GM13977 (cell line): ENCODE data around the gene FIG4.

Experiments used
- DNase-seq: peaks from one replicate; pipeline ENCODE4 v3.0.0; 2012; ENCODE audit warnings: low spot score
- in situ Hi-C: fragments of 300-500 bp; cut with MboI; formaldehyde crosslinking; loops from one replicate; pipeline ENCODE4 v1.12.0; 2022; ENCODE audit warnings: low sequenced_read_pairs, low pct_unique_long_range_greater_than_20kb, mixed read lengths, inconsistent platforms; ENCODE audit not compliant: unreplicated experiment
- TF ChIP-seq, protein P1 (sequence below): IDR thresholded peaks from 2 replicates; pipeline ENCODE4 v1.5.1; 2012; ENCODE audit warnings: mild to moderate bottlenecking, control low read depth; ENCODE audit not compliant: insufficient read depth; ENCODE audit errors: extremely low read depth, missing control alignments

The FIG4 gene

DNA sequence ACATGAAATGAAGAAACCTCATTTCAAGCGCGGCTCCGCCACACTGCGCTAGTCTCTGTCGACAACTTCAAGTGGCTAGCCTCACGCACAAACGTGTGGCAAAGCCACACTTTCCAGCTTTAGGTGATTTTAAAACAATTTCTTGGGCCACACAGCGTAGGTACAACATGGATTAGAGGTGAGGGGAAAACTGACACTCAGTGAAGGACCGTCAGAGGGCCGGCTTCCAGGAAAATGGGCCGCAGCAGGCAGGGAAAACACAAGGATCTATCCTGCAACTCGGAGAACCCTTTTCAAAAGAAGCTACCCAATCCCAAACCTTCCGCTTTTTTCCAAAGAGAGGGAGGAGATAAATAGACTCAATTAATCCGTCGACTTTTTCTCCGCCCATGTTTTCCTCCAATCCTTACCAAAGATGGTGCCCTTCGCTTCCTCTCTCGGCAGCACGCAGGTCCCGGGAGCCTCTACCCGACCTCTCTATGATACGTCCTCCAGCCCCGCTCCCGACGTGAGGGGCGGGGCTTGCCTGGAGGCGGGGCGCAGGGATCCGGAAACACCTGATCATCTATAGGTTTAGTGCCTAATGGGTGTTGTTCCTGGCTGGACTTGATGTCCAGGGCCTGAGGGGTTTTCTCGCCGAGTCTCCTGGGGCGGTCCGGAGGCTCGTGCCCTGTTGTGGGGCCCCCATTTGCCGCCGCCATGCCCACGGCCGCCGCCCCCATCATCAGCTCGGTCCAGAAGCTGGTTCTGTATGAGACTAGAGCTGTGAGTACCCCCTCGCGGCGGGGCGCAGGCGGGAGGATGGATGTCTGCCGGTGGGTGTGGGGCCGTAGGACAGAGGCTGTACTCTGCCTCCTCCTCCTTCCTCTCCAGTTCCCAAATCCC, at the start of gene FIG4, which contains the start of gene AK9:
TSS of gene FIG4 (plus strand) at position 560 of the 885 bp plus-strand sequence. CDS start at position 700, 140 bp downstream.
TSS of gene AK9 (minus strand) at position 466 of the 885 bp plus-strand sequence. CDS start 15,457 bp downstream, outside the sequence.
- in situ Hi-C loops = loop anchor here (25.0 kb wide), 1 partner anchor 179 kb away; no protein-coding TSS in a partner anchor

DNA sequence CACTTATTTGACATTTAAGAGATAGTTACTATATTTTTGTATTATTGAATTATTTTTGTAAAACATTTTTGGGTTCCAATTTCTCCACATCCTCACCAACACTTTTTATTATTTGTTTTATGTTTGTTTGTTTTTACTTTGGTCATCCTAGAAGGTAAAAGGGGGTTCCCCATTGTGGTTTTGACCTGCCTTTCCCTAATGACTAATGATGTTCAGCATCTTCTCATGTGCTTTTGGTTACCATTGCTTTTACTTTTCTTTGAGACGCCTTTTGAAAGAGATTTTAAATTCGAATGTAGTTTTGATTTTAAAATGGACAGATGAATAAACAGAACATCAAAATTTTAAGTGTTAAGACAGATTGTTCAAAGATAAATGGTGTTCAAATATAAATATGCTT, 47.0 kb upstream of the FIG4 start:
- in situ Hi-C loops = no loop called here
- TF ChIP-seq, protein P1, sequence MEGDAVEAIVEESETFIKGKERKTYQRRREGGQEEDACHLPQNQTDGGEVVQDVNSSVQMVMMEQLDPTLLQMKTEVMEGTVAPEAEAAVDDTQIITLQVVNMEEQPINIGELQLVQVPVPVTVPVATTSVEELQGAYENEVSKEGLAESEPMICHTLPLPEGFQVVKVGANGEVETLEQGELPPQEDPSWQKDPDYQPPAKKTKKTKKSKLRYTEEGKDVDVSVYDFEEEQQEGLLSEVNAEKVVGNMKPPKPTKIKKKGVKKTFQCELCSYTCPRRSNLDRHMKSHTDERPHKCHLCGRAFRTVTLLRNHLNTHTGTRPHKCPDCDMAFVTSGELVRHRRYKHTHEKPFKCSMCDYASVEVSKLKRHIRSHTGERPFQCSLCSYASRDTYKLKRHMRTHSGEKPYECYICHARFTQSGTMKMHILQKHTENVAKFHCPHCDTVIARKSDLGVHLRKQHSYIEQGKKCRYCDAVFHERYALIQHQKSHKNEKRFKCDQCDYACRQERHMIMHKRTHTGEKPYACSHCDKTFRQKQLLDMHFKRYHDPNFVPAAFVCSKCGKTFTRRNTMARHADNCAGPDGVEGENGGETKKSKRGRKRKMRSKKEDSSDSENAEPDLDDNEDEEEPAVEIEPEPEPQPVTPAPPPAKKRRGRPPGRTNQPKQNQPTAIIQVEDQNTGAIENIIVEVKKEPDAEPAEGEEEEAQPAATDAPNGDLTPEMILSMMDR = no peak
- no peak for DNase-seq

More for the DNA sequence above, at the start of gene FIG4, which contains the start of gene AK9:
- TF ChIP-seq, protein P1 = peak; percentile 47
- DNase-seq = peak; percentile 89

DNA sequence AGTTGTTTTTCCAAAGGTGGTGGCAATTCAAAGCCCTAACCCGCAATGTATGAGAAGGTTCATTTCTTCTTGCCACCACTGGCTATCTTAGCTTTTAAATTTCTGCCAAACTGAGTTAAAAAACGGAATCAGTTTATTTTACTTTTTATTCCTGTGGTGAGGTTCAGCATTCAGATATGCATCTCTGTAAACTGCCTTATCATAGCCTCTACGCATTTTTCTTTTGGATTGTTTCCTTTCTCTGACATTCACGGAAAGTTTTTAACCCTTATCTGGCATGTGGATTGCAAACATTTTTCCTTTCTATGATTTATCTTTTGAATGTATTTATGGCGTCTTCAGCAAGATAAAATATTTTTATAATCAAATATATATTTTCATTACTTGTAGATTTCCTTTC, 37.8 kb upstream of the FIG4 start:
- in situ Hi-C loops = no loop called here
- TF ChIP-seq, protein P1 = no peak
- no peak for DNase-seq

DNA sequence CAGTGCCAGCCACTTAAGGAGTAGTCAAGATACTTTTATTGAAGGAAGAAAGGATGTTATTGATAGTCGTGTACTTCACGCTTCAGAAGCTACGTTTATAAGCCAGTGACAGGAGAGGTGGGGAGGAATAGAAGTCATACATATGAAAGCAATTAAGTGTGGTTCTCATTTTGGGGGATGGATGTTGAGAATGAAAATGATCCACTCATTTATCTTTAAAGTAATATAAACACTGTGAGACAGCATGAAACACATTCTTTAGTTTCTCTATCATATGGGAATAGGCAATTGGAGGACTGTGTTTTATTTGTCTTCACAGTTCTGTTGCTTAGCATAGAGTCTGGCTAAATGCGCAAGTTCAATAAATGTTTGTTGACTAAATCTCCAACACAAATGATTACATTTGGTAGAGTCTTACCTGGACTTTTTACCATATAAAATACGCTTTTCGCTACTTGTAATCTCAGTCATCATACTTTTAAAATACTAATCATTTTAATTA, 35.3 kb upstream of the FIG4 start:
- no peak for DNase-seq
- in situ Hi-C loops = no loop called here

DNA sequence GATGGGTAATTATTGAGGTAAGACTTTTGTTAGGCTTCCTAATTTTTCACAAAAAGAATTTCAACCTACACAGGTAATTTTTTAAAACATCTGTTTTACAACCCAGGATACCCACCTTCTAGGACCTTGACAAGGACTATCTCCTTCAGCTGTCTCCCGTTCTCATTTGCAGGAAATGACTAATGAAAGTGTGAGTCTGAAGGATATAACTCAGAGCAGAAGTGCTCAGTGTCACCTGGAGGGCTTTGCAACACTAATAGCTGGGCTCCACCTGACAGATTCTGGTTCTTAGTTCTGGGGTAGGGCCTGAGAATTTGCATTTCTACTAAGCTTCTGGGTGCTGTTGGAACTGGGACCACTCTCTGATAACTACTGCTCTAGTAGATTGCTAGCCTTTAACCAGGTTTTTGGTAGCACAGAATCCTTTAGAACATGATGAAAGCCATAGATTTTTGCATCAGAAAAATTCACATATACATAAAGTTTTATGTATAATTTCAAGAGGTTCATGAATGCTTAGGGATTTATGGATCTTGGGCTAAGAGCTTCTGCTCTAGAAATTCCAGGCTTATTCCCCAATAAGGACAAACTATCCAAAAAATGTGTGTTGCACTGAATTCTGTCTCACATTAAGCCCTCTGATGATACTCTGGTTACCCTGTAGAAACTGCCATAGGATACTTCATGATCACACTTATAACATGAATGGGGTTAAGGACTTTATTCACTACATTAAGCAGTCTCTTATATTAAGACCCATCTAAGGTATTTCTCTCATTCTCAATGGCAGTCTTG, 30.4 kb upstream of the FIG4 start:
- in situ Hi-C loops = no loop called here
- no peak for DNase-seq
- TF ChIP-seq, protein P1 = no peak

More for the DNA sequence above, 35.3 kb upstream of the FIG4 start:
- TF ChIP-seq, protein P1 = no peak

DNA sequence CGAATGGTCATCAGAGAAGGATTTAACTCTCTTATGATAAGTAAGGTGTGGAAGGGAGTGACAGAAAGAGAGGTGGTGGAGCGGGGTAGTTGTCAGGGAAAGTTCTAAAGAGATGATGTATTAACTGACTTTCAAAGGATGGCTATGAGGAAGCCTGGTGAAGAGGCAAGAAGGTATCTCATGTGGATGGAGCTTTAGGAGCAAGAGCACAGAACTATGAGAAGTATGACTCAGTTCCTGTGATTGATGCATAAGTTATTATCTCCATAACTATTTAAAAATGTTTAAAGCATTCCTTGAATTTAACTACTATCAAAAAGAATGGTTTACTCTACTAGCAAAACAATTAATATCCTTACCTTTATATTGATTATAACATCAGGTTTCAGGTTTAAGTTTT, 28.9 kb upstream of the FIG4 start:
- no peak for DNase-seq
- in situ Hi-C loops = no loop called here

More for the DNA sequence above, 28.9 kb upstream of the FIG4 start:
- TF ChIP-seq, protein P1 = no peak
